Keratinocyte (primary cell): ENCODE data around the gene UGT3A1. TPM values are rescaled to one million over a fixed set of nuclear protein-coding genes. Genes with fewer than 3 reads are reported as not detected.
"Not testable (repeated sequence)": the region's sequence is repeated elsewhere in the genome, so short reads cannot be mapped to it uniquely, and the experiment has no call there.

ENCODE experiments used
- DNase-seq: peaks from one replicate; pipeline ENCODE4 v3.0.0-alpha.2; 2011; ENCODE audit warnings: low read depth, missing footprints, low spot score
- FAIRE-seq: peaks from 2 replicates; lab custom pipeline; 2011; peaks lifted over from hg19 to GRCh38; lab: Jason Lieb, UNC
- H2AFZ ChIP-seq: 2 replicates; pipeline ENCODE4 v1.6.0; 2012; ENCODE audit warnings: low read length, control low read depth, inconsistent platforms; ENCODE audit not compliant: control insufficient read depth
- H3K27ac ChIP-seq: 2 replicates; pipeline ENCODE4 v1.5.1; 2011; ENCODE audit warnings: low read length; ENCODE audit not compliant: control insufficient read depth, insufficient read depth
- H3K27me3 ChIP-seq: 3 replicates; pipeline ENCODE4 v1.6.0; 2011; ENCODE audit warnings: low read length; ENCODE audit not compliant: control insufficient read depth, insufficient read depth; ENCODE audit errors: extremely low read depth
- H3K36me3 ChIP-seq, 2 experiments: 2 replicates in 1 of 2; 3 replicates in 1 of 2; pipeline ENCODE4 v1.5.1; 2011; ENCODE audit warnings: low read length in 2 of 2, mild to moderate bottlenecking in 1 of 2; ENCODE audit not compliant: control insufficient read depth in 2 of 2, insufficient read depth in 2 of 2; ENCODE audit errors: extremely low read depth in 1 of 2
- H3K4me1 ChIP-seq: 3 replicates; pipeline ENCODE4 v1.5.1; 2011; ENCODE audit warnings: low read length; ENCODE audit not compliant: control insufficient read depth, insufficient read depth; ENCODE audit errors: extremely low read depth
- H3K4me2 ChIP-seq: 3 replicates; pipeline ENCODE4 v1.6.0; 2011; ENCODE audit warnings: low read depth, low read length; ENCODE audit not compliant: control insufficient read depth, insufficient read depth; ENCODE audit errors: extremely low read depth
- H3K4me3 ChIP-seq, 3 experiments: fragments of 200-600 bp in 1 of 3; sonication (generic) in 1 of 3; 2 replicates in 2 of 3; 3 replicates in 1 of 3; pipeline ENCODE4 v1.5.1; 2011 to 2016; ENCODE audit warnings: low read length in 3 of 3, mild to moderate bottlenecking in 3 of 3, control low read depth in 2 of 3, inconsistent platforms in 1 of 3, low read depth in 1 of 3, mixed read lengths in 1 of 3, mixed run types in 1 of 3, moderate library complexity in 1 of 3; ENCODE audit not compliant: control insufficient read depth in 2 of 3, insufficient read depth in 2 of 3; ENCODE audit errors: extremely low read depth in 1 of 3
- H3K79me2 ChIP-seq: 2 replicates; pipeline ENCODE4 v1.6.0; 2012; ENCODE audit warnings: low read length; ENCODE audit not compliant: control insufficient read depth, insufficient read depth
- H3K9ac ChIP-seq: 3 replicates; pipeline ENCODE4 v1.6.0; 2011; ENCODE audit warnings: low read length; ENCODE audit not compliant: control insufficient read depth, insufficient read depth; ENCODE audit errors: extremely low read depth
- H3K9me1 ChIP-seq: 3 replicates; pipeline ENCODE4 v1.6.0; 2011; ENCODE audit warnings: low read length; ENCODE audit not compliant: control insufficient read depth, insufficient read depth; ENCODE audit errors: extremely low read depth
- H3K9me3 ChIP-seq: 2 replicates; pipeline ENCODE4 v1.5.1; 2012; ENCODE audit warnings: low read depth, low read length; ENCODE audit not compliant: control insufficient read depth
- H4K20me1 ChIP-seq: 3 replicates; pipeline ENCODE4 v1.6.0; 2011; ENCODE audit warnings: low read length; ENCODE audit not compliant: control insufficient read depth, insufficient read depth; ENCODE audit errors: extremely low read depth
- CTCF ChIP-seq, 3 experiments: IDR thresholded peaks in 1 of 3; conservative IDR thresholded peaks in 1 of 3; optimal IDR thresholded peaks in 1 of 3; 2 replicates in 2 of 3; 3 replicates in 1 of 3; pipeline versions ENCODE3 to v1.5.1; 2011; ENCODE audit warnings: low read length in 3 of 3, mild to moderate bottlenecking in 3 of 3, moderate library complexity in 2 of 3, control low read depth in 1 of 3, inconsistent platforms in 1 of 3; ENCODE audit not compliant: insufficient read depth in 2 of 3; ENCODE audit errors: extremely low read depth in 1 of 3
- EZH2 ChIP-seq: IDR thresholded peaks from one replicate; pipeline ENCODE4 v1.6.1; 2012; ENCODE audit warnings: inconsistent platforms, mild to moderate bottlenecking, low read length, moderate library complexity
- dilution Hi-C: fragments of 300-500 bp; cut with MboI; formaldehyde crosslinking; loops from one replicate; pipeline ENCODE4 v1.7.0; 2020; ENCODE audit warnings: low sequenced_read_pairs; ENCODE audit not compliant: extremely low pct_ligation_motif_present
- polyA plus RNA-seq, 5 experiments: library from polyadenylated mRNA; depleted of rRNA in 3 of 5; stranded (reverse) in 3 of 5; stranded (forward) in 1 of 5; unstranded in 1 of 5; fragments of >200 nt; gene quantifications; 1 replicate in 1 of 5; 2 replicates in 3 of 5; 3 replicates in 1 of 5; pipeline versions ENCODE4 v1.2.1 to v1.2.3, GENCODE V29; 2011 to 2012; ENCODE audit warnings: missing spikeins in 2 of 5, low read depth in 1 of 5, low replicate concordance in 1 of 5

Gene UGT3A1
- polyA plus RNA-seq, 1 donor (not counting 4 experiments of a cell fraction or from before 2014, with no cell fraction given), result not detected

GRCh38 chr5:36026706-36027465, 35.7 kb upstream of the UGT3A1 start:
- TF ChIP-seq CTCF (optimal IDR thresholded peaks at IDR 0.05 in 1 of 3, IDR thresholded peaks at IDR 0.05 in 1 of 3, conservative IDR thresholded peaks at IDR 0.05 in 1 of 3; ENCODE audit: extremely low read depth in 1 of 3, insufficient read depth in 2 of 3, low read length in 3 of 3) (no peak), EZH2 (no peak)
- no peak overlapping the region for H3K9ac ChIP-seq
- FAIRE-seq, result no peak
- H3K36me3 ChIP-seq, result no peaks in the 10 kb centered on the region
- H3K9me1 ChIP-seq, result no peaks in the 10 kb centered on the region
- no peak overlapping the region for H3K27ac ChIP-seq
- no peak overlapping the region for H2AFZ ChIP-seq
- H3K27me3 ChIP-seq, result no peaks in the 10 kb centered on the region
- no peaks in the 10 kb centered on the region for H3K9me3 ChIP-seq
- dilution Hi-C loops, result no loop called here
- no peaks in the 10 kb centered on the region for H3K79me2 ChIP-seq
- no peak overlapping the region for H3K4me2 ChIP-seq
- DNase-seq, result no peak
- H3K4me3 ChIP-seq, result no peak overlapping the region
- H3K4me1 ChIP-seq, result no peaks in the 10 kb centered on the region
- H4K20me1 ChIP-seq, result no peaks in the 10 kb centered on the region

- H3K79me2 ChIP-seq, FAIRE-seq, H3K9me1 ChIP-seq, H3K36me3 ChIP-seq, H2AFZ ChIP-seq, H3K4me3 ChIP-seq, DNase-seq, H3K4me2 ChIP-seq, H3K4me1 ChIP-seq, H3K27ac ChIP-seq, H3K27me3 ChIP-seq, H3K9ac ChIP-seq, H3K9me3 ChIP-seq, H4K20me1 ChIP-seq, dilution Hi-C loops: not testable (repeated sequence)
These were observed 31.1 kb upstream of the UGT3A1 start for GRCh38 chr5:36022246-36022645.

GRCh38 chr5:36019584-36019983, 28.4 kb upstream of the UGT3A1 start:
- dilution Hi-C loops, FAIRE-seq, H3K79me2 ChIP-seq: not testable (repeated sequence)

More at GRCh38 chr5:36019584-36019983, 28.4 kb upstream of the UGT3A1 start:
- DNase-seq, H3K27me3 ChIP-seq, H3K4me3 ChIP-seq, H3K9me1 ChIP-seq, H3K4me1 ChIP-seq, H2AFZ ChIP-seq, H3K36me3 ChIP-seq, H3K9me3 ChIP-seq, H3K4me2 ChIP-seq, H3K9ac ChIP-seq, H3K27ac ChIP-seq, H4K20me1 ChIP-seq: not testable (repeated sequence)
